ENCODE results near the gene GLA. TPM values are rescaled to one million over a fixed set of nuclear protein-coding genes. Genes with fewer than 3 reads are reported as not detected.

GLA gene
- 35.9 and 36.7 TPM in 2 replicates for total RNA-seq
- long read RNA-seq, transcript GLA-204 (3 exons, 793 nt), result minor isoform, 10 of 77 reads
- long read RNA-seq, transcript GLA-201 (7 exons, 1,318 nt), result major isoform, 66 of 77 reads
- long read RNA-seq, partial matches to known transcripts, result 0 of 77 reads
- long read RNA-seq, other reads (novel, unspliced or antisense), result 1 of 77 reads

DNA sequence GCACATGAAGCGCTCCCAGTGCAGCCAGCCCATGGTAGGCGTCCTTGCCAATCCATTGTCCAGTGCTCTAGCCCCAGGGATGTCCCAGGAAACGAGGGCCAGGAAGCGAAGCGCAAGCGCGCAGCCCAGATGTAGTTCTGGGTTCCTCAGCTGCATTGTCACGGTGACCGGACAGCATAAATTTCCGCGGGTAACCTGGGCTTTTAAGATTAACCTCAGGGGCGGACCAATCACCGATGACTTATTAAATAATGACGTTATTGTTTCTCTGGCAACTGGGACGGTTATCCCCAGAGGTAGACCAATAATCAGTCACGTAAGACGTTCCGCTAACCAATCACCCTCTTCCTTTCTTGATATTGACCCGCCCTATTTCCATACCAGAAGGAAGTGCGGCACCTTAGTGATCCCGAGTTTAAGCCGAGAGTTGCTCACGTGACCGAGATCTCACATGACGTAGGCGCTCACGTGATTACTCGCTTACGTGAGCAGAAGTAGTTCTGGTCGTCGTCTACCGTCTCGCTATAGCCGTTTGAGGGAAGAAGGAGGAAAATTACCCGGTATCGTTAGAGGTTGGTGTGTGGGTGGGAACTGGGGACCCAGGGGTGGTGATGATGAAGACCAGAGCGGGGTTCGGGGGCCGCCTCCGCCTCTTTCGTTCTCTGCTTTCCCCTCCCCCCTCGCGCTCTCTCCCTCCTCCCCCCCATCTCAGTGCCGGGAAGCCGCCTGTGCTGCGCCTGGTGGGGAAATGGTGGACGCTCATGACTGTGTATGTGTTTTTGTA, at the start of gene GLA, which contains the start of gene HNRNPH2:
TSS of gene GLA (minus strand) at position 178 of the 784 bp plus-strand sequence. CDS start at position 156, 22 bp downstream.
TSS of gene HNRNPH2 (plus strand) at position 475 of the 784 bp plus-strand sequence. CDS start 3,767 bp downstream, outside the sequence.
- H3K27me3 Mint-ChIP-seq, result no peaks in the 10 kb centered on the region
- H3K9me3 Mint-ChIP-seq (ENCODE audit: low read depth), result peaks cover 14% of the 10 kb centered on the region
- DNase-seq (ENCODE audit: low spot score, unreplicated experiment), result peak; percentile 64
- TF ChIP-seq CTCF (IDR thresholded peaks at IDR 0.05; ENCODE audit: unreplicated experiment), result no peak
- H3K36me3 Mint-ChIP-seq (ENCODE audit: insufficient read depth), result peaks cover 10% of the 10 kb centered on the region
- H3K27ac Mint-ChIP-seq, result peak within 1 kb of the TSS; percentile 99
- peaks cover 13% of the 10 kb centered on the region for H3K4me1 Mint-ChIP-seq (ENCODE audit: low read depth)
- peak within 1 kb of the TSS; percentile 88 for H3K4me3 Mint-ChIP-seq (ENCODE audit: low read depth)

DNA sequence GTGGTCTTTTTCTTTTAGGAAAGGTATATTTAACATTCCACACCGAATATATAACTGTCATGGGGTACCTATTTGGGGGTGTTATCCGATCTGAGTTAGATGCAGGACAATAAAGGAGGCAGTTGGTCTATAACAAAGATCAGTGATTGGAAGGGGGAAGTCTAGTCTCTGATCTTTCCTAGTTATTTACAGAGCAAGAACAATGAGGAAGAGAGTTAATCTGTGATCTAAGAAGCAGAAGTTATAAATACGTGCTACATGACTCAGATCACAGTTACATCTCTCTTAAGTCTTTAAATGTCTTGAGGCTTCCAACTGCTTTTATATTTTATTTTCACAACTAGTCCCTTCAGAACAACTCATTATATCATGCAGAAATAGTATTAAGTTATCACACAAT, 44.3 kb upstream of the GLA start:
- H3K27me3 Mint-ChIP-seq, result no peaks in the 10 kb centered on the region
- no peaks in the 10 kb centered on the region for H3K4me1 Mint-ChIP-seq (ENCODE audit: low read depth)
- H3K9me3 Mint-ChIP-seq (ENCODE audit: low read depth), result peaks cover 29% of the 10 kb centered on the region
- no peak overlapping the region for H3K27ac Mint-ChIP-seq
- no peak for DNase-seq (ENCODE audit: low spot score, unreplicated experiment)
- TF ChIP-seq CTCF (IDR thresholded peaks at IDR 0.05; ENCODE audit: unreplicated experiment), result no peak
- H3K4me3 Mint-ChIP-seq (ENCODE audit: low read depth), result no peak overlapping the region
- peaks cover 18% of the 10 kb centered on the region for H3K36me3 Mint-ChIP-seq (ENCODE audit: insufficient read depth)

DNA sequence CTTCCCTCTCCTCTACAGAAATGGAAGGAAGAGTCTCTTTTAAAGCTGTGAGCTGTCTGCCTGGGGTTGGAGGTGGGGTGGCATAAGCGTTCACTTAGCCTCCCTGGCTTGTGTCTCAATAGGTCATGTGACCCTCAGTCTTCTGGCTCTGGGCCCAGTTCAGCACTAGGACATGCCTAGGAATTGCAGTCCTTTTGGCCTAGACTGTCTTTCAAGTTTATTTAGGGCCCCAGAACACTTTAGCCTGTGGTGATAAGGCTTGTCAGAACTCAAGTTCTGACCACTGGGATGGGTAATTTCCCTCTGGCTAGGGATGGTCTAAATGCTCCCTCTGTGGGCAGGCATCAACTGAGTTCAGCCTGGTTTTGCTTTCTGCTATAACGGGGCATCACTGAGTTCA, 43.2 kb upstream of the GLA start:
- no peak for DNase-seq (ENCODE audit: low spot score, unreplicated experiment)
- H3K4me1 Mint-ChIP-seq (ENCODE audit: low read depth), result no peaks in the 10 kb centered on the region
- no peak overlapping the region for H3K27ac Mint-ChIP-seq
- H3K27me3 Mint-ChIP-seq, result no peaks in the 10 kb centered on the region
- H3K36me3 Mint-ChIP-seq (ENCODE audit: insufficient read depth), result peaks cover 20% of the 10 kb centered on the region
- no peak overlapping the region for H3K4me3 Mint-ChIP-seq (ENCODE audit: low read depth)
- peaks cover 29% of the 10 kb centered on the region for H3K9me3 Mint-ChIP-seq (ENCODE audit: low read depth)
- no peak for TF ChIP-seq CTCF (IDR thresholded peaks at IDR 0.05; ENCODE audit: unreplicated experiment)

- no peaks in the 10 kb centered on the region for H3K4me1 Mint-ChIP-seq (ENCODE audit: low read depth)
- no peak overlapping the region for H3K27ac Mint-ChIP-seq
- TF ChIP-seq CTCF (IDR thresholded peaks at IDR 0.05; ENCODE audit: unreplicated experiment), result no peak
- H3K27me3 Mint-ChIP-seq, result no peaks in the 10 kb centered on the region
- peaks cover 19% of the 10 kb centered on the region for H3K36me3 Mint-ChIP-seq (ENCODE audit: insufficient read depth)
- H3K9me3 Mint-ChIP-seq (ENCODE audit: low read depth), result peaks cover 26% of the 10 kb centered on the region
- DNase-seq (ENCODE audit: low spot score, unreplicated experiment), result no peak
- H3K4me3 Mint-ChIP-seq (ENCODE audit: low read depth), result no peak overlapping the region
Observed at GRCh38 chrX:101450085-101450484, 42.4 kb upstream of the GLA start.

DNA sequence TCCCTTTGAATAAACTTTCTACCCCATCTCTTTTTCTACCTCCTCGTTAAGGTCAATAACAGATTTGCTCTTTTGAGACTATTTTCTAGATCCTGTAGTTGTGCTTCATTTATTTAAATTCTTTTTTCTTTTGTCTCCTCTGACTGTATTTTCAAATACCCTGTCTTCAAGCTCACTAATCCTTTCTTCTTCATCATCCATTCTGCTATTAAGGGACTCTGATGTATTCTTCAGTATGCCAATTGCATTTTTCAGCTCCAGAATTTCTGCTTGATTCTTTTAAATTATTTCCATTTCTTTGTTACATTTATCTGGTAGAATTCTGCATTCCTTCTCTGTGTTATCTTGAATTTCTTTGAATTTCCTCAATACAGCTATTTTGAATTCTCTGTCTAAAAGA, 41.6 kb upstream of the GLA start:
- Mint-ChIP-seq H3K4me1 (ENCODE audit: low read depth) (no peaks in the 10 kb centered on the region), H3K27me3 (no peaks in the 10 kb centered on the region), H3K4me3 (ENCODE audit: low read depth) (no peak overlapping the region), H3K36me3 (ENCODE audit: insufficient read depth) (peaks cover 20% of the 10 kb centered on the region), H3K27ac (no peak overlapping the region), H3K9me3 (ENCODE audit: low read depth) (peaks cover 23% of the 10 kb centered on the region)
- no peak for DNase-seq (ENCODE audit: low spot score, unreplicated experiment)
- TF ChIP-seq CTCF (IDR thresholded peaks at IDR 0.05; ENCODE audit: unreplicated experiment), result no peak

Measured in progenitor cell of endocrine pancreas (in vitro differentiated cells).